H1 (cell line): ENCODE measurements around the gene TSEN2.

Experiments
- CHD2 ChIP-seq: IDR thresholded peaks from 2 replicates; pipeline ENCODE4 v1.6.1; 2012; ENCODE audit warnings: low read length, improper control_type of control experiment
- E2F6 ChIP-seq: IDR thresholded peaks from 2 replicates; pipeline ENCODE4 v1.6.1; 2012; ENCODE audit warnings: inconsistent platforms
- EP300 ChIP-seq, 2 experiments: IDR thresholded peaks; 1 replicate in 1 of 2; 2 replicates in 1 of 2; pipeline ENCODE4 v1.6.1; 2011 to 2012; ENCODE audit warnings: low read depth in 2 of 2, low read length in 2 of 2, mild to moderate bottlenecking in 2 of 2, borderline replicate concordance in 1 of 2, inconsistent platforms in 1 of 2, moderate library complexity in 1 of 2
- KDM5A ChIP-seq: fragments of 200-600 bp; IDR thresholded peaks from 2 replicates; pipeline ENCODE4 v1.7.1; 2012; ENCODE audit warnings: mild to moderate bottlenecking, low read length, inconsistent platforms, mixed read lengths
- MAFK ChIP-seq: IDR thresholded peaks from 2 replicates; pipeline ENCODE4 v1.6.1; 2012; ENCODE audit warnings: low read depth, mild to moderate bottlenecking, improper control_type of control experiment, low read length
- RFX5 ChIP-seq: IDR thresholded peaks from 2 replicates; pipeline ENCODE4 v1.6.1; 2011; ENCODE audit warnings: low read depth, low read length, improper control_type of control experiment, borderline replicate concordance
- TF ChIP-seq, protein P1 (sequence below), 3 experiments: IDR thresholded peaks; 1 replicate in 2 of 3; 2 replicates in 1 of 3; pipeline versions ENCODE4 v1.5.1 to v1.6.1; 2011; ENCODE audit warnings: low read length in 3 of 3, mild to moderate bottlenecking in 3 of 3, inconsistent platforms in 2 of 3, low read depth in 1 of 3, moderate library complexity in 1 of 3; ENCODE audit not compliant: insufficient read depth in 1 of 3; ENCODE audit errors: control extremely low read depth in 1 of 3

- TF ChIP-seq MAFK (no peak), CHD2 (no peak), KDM5A (no peak), EP300 (IDR thresholded peaks at IDR 0.05; ENCODE audit: borderline replicate concordance in 1 of 2, low read depth in 2 of 2, low read length in 2 of 2) (no peak), E2F6 (no peak), RFX5 (no peak)
- TF ChIP-seq, protein P1, sequence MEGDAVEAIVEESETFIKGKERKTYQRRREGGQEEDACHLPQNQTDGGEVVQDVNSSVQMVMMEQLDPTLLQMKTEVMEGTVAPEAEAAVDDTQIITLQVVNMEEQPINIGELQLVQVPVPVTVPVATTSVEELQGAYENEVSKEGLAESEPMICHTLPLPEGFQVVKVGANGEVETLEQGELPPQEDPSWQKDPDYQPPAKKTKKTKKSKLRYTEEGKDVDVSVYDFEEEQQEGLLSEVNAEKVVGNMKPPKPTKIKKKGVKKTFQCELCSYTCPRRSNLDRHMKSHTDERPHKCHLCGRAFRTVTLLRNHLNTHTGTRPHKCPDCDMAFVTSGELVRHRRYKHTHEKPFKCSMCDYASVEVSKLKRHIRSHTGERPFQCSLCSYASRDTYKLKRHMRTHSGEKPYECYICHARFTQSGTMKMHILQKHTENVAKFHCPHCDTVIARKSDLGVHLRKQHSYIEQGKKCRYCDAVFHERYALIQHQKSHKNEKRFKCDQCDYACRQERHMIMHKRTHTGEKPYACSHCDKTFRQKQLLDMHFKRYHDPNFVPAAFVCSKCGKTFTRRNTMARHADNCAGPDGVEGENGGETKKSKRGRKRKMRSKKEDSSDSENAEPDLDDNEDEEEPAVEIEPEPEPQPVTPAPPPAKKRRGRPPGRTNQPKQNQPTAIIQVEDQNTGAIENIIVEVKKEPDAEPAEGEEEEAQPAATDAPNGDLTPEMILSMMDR (IDR thresholded peaks at IDR 0.05; ENCODE audit: control extremely low read depth in 1 of 3, insufficient read depth in 1 of 3, low read depth in 1 of 3, low read length in 3 of 3) = no peak
These were observed 5.6 kb downstream of the TSEN2 start for GRCh38 chr3:12489832-12490231.
